ENCODE data around the gene BHLHE41.
A peak's percentile ranks its signal among the peaks of the same experiment; 100 is the strongest.

GRCh38 chr12:26119391-26119989 lies 5.3 kb downstream of the BHLHE41 start:
- TF ChIP-seq CTCF (conservative IDR thresholded peaks at IDR 0.05; ENCODE audit: low read length) (peak; percentile 77), EZH2phosphoT487 (IDR thresholded peaks at IDR 0.05; ENCODE audit: borderline replicate concordance) (no peak)

Data from Loucy (cell line).